ENCODE results near the gene SMAP1. TPM values are rescaled to one million over a fixed set of nuclear protein-coding genes. Genes with fewer than 3 reads are reported as not detected.

SMAP1 gene
- polyA plus RNA-seq, 3 donors: 12.6 to 22.1 (median 20.3) TPM

DNA sequence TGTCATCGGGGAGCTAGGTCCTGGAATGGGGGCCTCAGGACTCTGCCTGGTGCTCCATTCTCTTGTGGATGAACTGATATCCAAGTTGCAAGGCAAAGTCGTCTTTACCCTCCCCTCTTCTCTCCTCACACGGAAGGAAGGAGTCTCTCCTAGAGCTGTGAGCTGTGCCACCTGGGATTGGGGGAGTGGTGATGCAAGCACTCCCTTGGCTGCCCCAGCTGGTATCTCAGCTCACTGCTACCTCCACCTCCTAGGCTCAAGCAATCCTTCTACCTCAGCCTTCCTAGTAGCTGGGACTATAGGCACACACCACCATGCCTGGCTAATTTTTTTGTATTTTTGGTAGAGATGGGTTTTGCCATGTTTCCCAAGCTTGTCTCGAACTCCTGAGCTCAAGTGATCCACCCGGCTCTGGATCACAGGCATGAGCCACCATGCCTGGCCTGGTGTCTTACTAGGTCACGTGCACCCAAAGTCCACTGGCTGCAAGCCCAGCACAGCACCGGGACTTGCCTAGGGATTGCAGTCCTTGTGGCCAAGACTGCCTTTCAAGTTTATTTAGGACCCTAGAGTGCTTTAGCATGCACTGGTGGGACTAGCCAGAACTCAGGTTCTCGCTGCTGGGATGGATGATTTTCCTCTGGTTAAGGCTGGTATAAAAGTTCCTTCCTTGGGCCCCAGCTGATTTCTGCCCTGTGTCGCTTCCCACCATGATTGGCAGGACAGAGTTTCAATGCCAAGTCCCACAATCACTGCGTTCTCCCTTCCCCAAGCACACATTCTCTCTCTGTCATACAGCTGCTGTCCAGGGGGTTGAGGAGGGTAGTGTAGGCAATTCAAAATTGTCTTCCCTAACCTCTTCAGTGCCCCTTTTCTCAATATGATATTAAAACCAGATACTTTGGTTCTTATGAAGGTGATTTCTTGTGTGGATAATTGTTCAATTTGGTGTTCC lies 33.5 kb downstream of the SMAP1 start:
- H3K9ac ChIP-seq (ENCODE audit: insufficient read depth, low read length, poor library complexity, severe bottlenecking): no peak overlapping the region
- H3K36me3 ChIP-seq (replicated peaks in 1 of 2; ENCODE audit: control insufficient read depth in 1 of 2, insufficient read depth in 2 of 2, low read length in 2 of 2): peaks cover 0 to 17% of the 10 kb centered on the region in 2 donors
- Mint-ChIP-seq H3K27me3 (ENCODE audit: low read depth in 3 of 3) (no peaks in the 10 kb centered on the region), H3K27ac (no peak overlapping the region), H3K9me3 (peaks cover 0 to 4% (median 0%) of the 10 kb centered on the region in 7 donors), H3K4me1 (no peaks in the 10 kb centered on the region), H3K36me3 (peaks cover 17 to 25% of the 10 kb centered on the region in 2 donors), H3K4me3 (no peak overlapping the region)
- no peak overlapping the region for H3K27ac ChIP-seq (ENCODE audit: low read depth in 1 of 2, low read length in 2 of 2)
- no peak overlapping the region for H2AFZ ChIP-seq (ENCODE audit: insufficient read depth, low read depth, low read length, poor library complexity, severe bottlenecking)
- no peak for TF ChIP-seq CTCF (IDR thresholded peaks at IDR 0.05)
- no peak for DNase-seq
- WGBS (ENCODE audit: insufficient coverage): 95% methylated on average over 4 of the region's 10 CpGs
- no peaks in the 10 kb centered on the region for H3K9me3 ChIP-seq (replicated peaks in 1 of 2; ENCODE audit: control insufficient read depth in 1 of 2, insufficient read depth in 1 of 2, low read length in 2 of 2)
- peaks cover 94% of the 10 kb centered on the region for H4K20me1 ChIP-seq (ENCODE audit: insufficient read depth, low read length)
- intact Hi-C loops (cut with micrococcal nuclease): loop anchor here in 1 of 2 donors (10.0 kb wide), 2 partner anchors 184 to 254 kb away; partner anchors contain the start of gene B3GAT2
- H3K4me2 ChIP-seq (replicated peaks; ENCODE audit: extremely low read depth, low read length, poor library complexity, severe bottlenecking): no peak overlapping the region
- H3K4me3 ChIP-seq (replicated peaks in 1 of 3; ENCODE audit: low read depth in 2 of 3, low read length in 3 of 3): no peak overlapping the region
- H3K4me1 ChIP-seq (ENCODE audit: control insufficient read depth in 1 of 2, insufficient read depth in 2 of 2, low read length in 2 of 2): no peaks in the 10 kb centered on the region
- H3K27me3 ChIP-seq (ENCODE audit: control insufficient read depth in 2 of 2, insufficient read depth in 2 of 2, low read length in 2 of 2): no peaks in the 10 kb centered on the region
- peaks cover 74% of the 10 kb centered on the region for H3K79me2 ChIP-seq (ENCODE audit: insufficient read depth, low read length)

- Mint-ChIP-seq H3K4me3 (no peak overlapping the region), H3K27ac (no peak overlapping the region), H3K27me3 (ENCODE audit: low read depth in 3 of 3) (no peaks in the 10 kb centered on the region), H3K9me3 (no peaks in the 10 kb centered on the region), H3K4me1 (peaks cover 14% of the 10 kb centered on the region), H3K36me3 (peaks cover 6 to 9% of the 10 kb centered on the region in 2 donors)
- peaks cover 0 to 5% of the 10 kb centered on the region in 2 donors for H3K4me1 ChIP-seq (ENCODE audit: control insufficient read depth in 1 of 2, insufficient read depth in 2 of 2, low read length in 2 of 2)
- H3K4me3 ChIP-seq (replicated peaks in 1 of 3; ENCODE audit: low read depth in 2 of 3, low read length in 3 of 3): no peak overlapping the region
- no peak overlapping the region for H3K9ac ChIP-seq (ENCODE audit: insufficient read depth, low read length, poor library complexity, severe bottlenecking)
- H3K27me3 ChIP-seq (ENCODE audit: control insufficient read depth in 2 of 2, insufficient read depth in 2 of 2, low read length in 2 of 2): no peaks in the 10 kb centered on the region
- 86% methylated on average over 1 of the region's 2 CpGs for WGBS (ENCODE audit: insufficient coverage)
- peaks cover 65% of the 10 kb centered on the region for H3K79me2 ChIP-seq (ENCODE audit: insufficient read depth, low read length)
- intact Hi-C loops (cut with micrococcal nuclease): loop anchor here (5.0 to 10.0 kb wide), 3 partner anchors 177 to 249 kb away; partner anchors contain the start of gene B3GAT2 (in 1 of the 2)
- H2AFZ ChIP-seq (ENCODE audit: insufficient read depth, low read depth, low read length, poor library complexity, severe bottlenecking): no peak overlapping the region
- H3K4me2 ChIP-seq (replicated peaks; ENCODE audit: extremely low read depth, low read length, poor library complexity, severe bottlenecking): no peak overlapping the region
- no peak for TF ChIP-seq CTCF (IDR thresholded peaks at IDR 0.05)
- peaks cover 93% of the 10 kb centered on the region for H4K20me1 ChIP-seq (ENCODE audit: insufficient read depth, low read length)
- DNase-seq: no peak
- peaks cover 0 to 4% of the 10 kb centered on the region in 2 donors for H3K36me3 ChIP-seq (replicated peaks in 1 of 2; ENCODE audit: control insufficient read depth in 1 of 2, insufficient read depth in 2 of 2, low read length in 2 of 2)
- no peaks in the 10 kb centered on the region for H3K9me3 ChIP-seq (replicated peaks in 1 of 2; ENCODE audit: control insufficient read depth in 1 of 2, insufficient read depth in 1 of 2, low read length in 2 of 2)
- no peak overlapping the region for H3K27ac ChIP-seq (ENCODE audit: low read depth in 1 of 2, low read length in 2 of 2)
These were observed 38.1 kb downstream of the SMAP1 start for GRCh38 chr6:70705772-70706171.
